IMR-90 (cell line): ENCODE results near the gene ADGRF3. TPM values are rescaled to one million over a fixed set of nuclear protein-coding genes. Genes with fewer than 3 reads are reported as not detected.

Experiments
- ATAC-seq: fragments of 200-7000 bp; cut with Tn5 transposase; 2 replicates; pipeline ENCODE4 v1.9.1; 2020; ENCODE audit warnings: low read depth, mild to moderate bottlenecking, moderate library complexity
- BruUV-seq: library from RNA; stranded (reverse); fragments of 400-500 nt; replicated peaks from 2 replicates; lab custom pipeline; 2021; lab: Mats Ljungman, UMichigan
- CTCF ChIA-PET: fragments of 300-600 bp; formaldehyde crosslinking; extraction: SDS; loops from one replicate; lab custom pipeline; 2021; ENCODE audit warnings: antibody characterized with exemption; lab: Yijun Ruan, JAX
- POLR2A ChIA-PET: fragments of 300-600 bp; sonication (Branson Sonifier 250); formaldehyde crosslinking; loops from one replicate; lab custom pipeline; 2022; ENCODE audit warnings: antibody characterized with exemption; ENCODE audit not compliant: unreplicated experiment; lab: Charles Lee
- DNase-seq: peaks from one replicate; pipeline ENCODE4 v3.0.0; 2013
- H2AFZ ChIP-seq: replicated peaks from 2 replicates; pipeline ENCODE3; 2013; ENCODE audit warnings: low read length, mild to moderate bottlenecking; ENCODE audit not compliant: poor library complexity
- H2AK5ac ChIP-seq: 2 replicates; pipeline ENCODE4 v1.6.1; 2013; ENCODE audit warnings: low read depth, low read length, inconsistent platforms
- H2AK9ac ChIP-seq: replicated peaks from 2 replicates; pipeline ENCODE3; 2013; ENCODE audit warnings: mild to moderate bottlenecking, low read depth, low read length, moderate library complexity; ENCODE audit not compliant: poor library complexity
- H2BK120ac ChIP-seq: 2 replicates; pipeline ENCODE4 v1.6.1; 2013; ENCODE audit warnings: low read depth, low read length, inconsistent platforms
- H2BK15ac ChIP-seq: 3 replicates; pipeline ENCODE4 v1.6.1; 2013; ENCODE audit warnings: low read depth, low read length, inconsistent platforms
- H2BK20ac ChIP-seq: 2 replicates; pipeline ENCODE4 v1.6.1; 2013; ENCODE audit warnings: low read depth, mild to moderate bottlenecking, inconsistent platforms, low read length, moderate library complexity
- H2BK5ac ChIP-seq: 2 replicates; pipeline ENCODE4 v1.6.1; 2013; ENCODE audit warnings: mild to moderate bottlenecking, low read depth, low read length, inconsistent platforms; ENCODE audit not compliant: poor library complexity, severe bottlenecking
- H3K14ac ChIP-seq: replicated peaks from 2 replicates; pipeline ENCODE4 v1.6.1; 2013; ENCODE audit warnings: low read depth, low read length, inconsistent platforms
- H3K18ac ChIP-seq: 2 replicates; pipeline ENCODE4 v1.6.1; 2013; ENCODE audit warnings: low read depth, low read length, control low read depth
- H3K23ac ChIP-seq: 2 replicates; pipeline ENCODE4 v1.6.1; 2013; ENCODE audit warnings: low read depth, low read length, inconsistent platforms
- H3K27ac ChIP-seq: 2 replicates; pipeline ENCODE4 v1.5.1; 2013; ENCODE audit warnings: mild to moderate bottlenecking, control low read depth, low read length; ENCODE audit not compliant: insufficient read depth
- H3K27me3 ChIP-seq: 2 replicates; pipeline ENCODE4 v1.6.1; 2013; ENCODE audit warnings: low read length; ENCODE audit not compliant: control insufficient read depth, insufficient read depth
- H3K36me3 ChIP-seq: 2 replicates; pipeline ENCODE4 v1.6.1; 2013; ENCODE audit warnings: low read length, mixed read lengths; ENCODE audit not compliant: control insufficient read depth, insufficient read depth
- H3K4ac ChIP-seq: 2 replicates; pipeline ENCODE4 v1.6.1; 2013; ENCODE audit warnings: low read depth, low read length, inconsistent platforms
- H3K4me1 ChIP-seq: 2 replicates; pipeline ENCODE4 v1.6.1; 2013; ENCODE audit warnings: low read length, mixed read lengths; ENCODE audit not compliant: control insufficient read depth, insufficient read depth
- H3K4me2 ChIP-seq: 2 replicates; pipeline ENCODE4 v1.6.1; 2013; ENCODE audit warnings: low read depth, mild to moderate bottlenecking, control low read depth, low read length, moderate library complexity
- H3K4me3 ChIP-seq: 2 replicates; pipeline ENCODE4 v1.5.1; 2013; ENCODE audit warnings: low read depth, mild to moderate bottlenecking, control low read depth, low read length, moderate library complexity; ENCODE audit not compliant: insufficient read depth
- H3K56ac ChIP-seq: 2 replicates; pipeline ENCODE4 v1.6.1; 2013; ENCODE audit warnings: low read length, inconsistent platforms; ENCODE audit not compliant: insufficient read depth; ENCODE audit errors: extremely low read depth
- H3K79me1 ChIP-seq, 2 experiments: 2 replicates each; pipeline ENCODE4 v1.6.1; 2013; ENCODE audit warnings: low read length in 2 of 2, inconsistent platforms in 1 of 2, low read depth in 1 of 2
- H3K9ac ChIP-seq: 2 replicates; pipeline ENCODE4 v1.6.1; 2013; ENCODE audit warnings: low read depth, low read length, control low read depth
- H3K9me1 ChIP-seq: 2 replicates; pipeline ENCODE4 v1.6.1; 2013; ENCODE audit warnings: low read length, inconsistent platforms; ENCODE audit not compliant: insufficient read depth
- H3K9me3 ChIP-seq: 2 replicates; pipeline ENCODE4 v1.6.1; 2013; ENCODE audit warnings: low read length; ENCODE audit not compliant: control insufficient read depth, insufficient read depth
- H4K20me1 ChIP-seq: 2 replicates; pipeline ENCODE4 v1.6.1; 2013; ENCODE audit warnings: low read length, inconsistent platforms; ENCODE audit not compliant: insufficient read depth
- H4K5ac ChIP-seq: 2 replicates; pipeline ENCODE4 v1.6.1; 2013; ENCODE audit warnings: mild to moderate bottlenecking, low read depth, low read length, control low read depth
- H4K8ac ChIP-seq, 2 experiments: 2 replicates each; pipeline ENCODE4 v1.6.1; 2013; ENCODE audit warnings: low read depth in 2 of 2, low read length in 2 of 2, control low read depth in 1 of 2, inconsistent platforms in 1 of 2
- H4K91ac ChIP-seq: 2 replicates; pipeline ENCODE4 v1.6.1; 2013; ENCODE audit warnings: low read depth, low read length, inconsistent platforms; ENCODE audit not compliant: insufficient read depth
- BHLHE40 ChIP-seq: fragments of 150-350 bp; IDR thresholded peaks from 2 replicates; pipeline ENCODE4 v1.6.1; 2016; ENCODE audit warnings: mild to moderate bottlenecking, low read depth, low read length
- CEBPB ChIP-seq: IDR thresholded peaks from 2 replicates; pipeline ENCODE4 v1.6.1; 2012; ENCODE audit warnings: low read depth, low read length, improper control_type of control experiment
- CHD1 ChIP-seq: IDR thresholded peaks from 2 replicates; pipeline ENCODE4 v1.6.1; 2012; ENCODE audit warnings: low read depth, low read length, improper control_type of control experiment
- FOS ChIP-seq: fragments of 150-350 bp; IDR thresholded peaks from 2 replicates; pipeline ENCODE4 v1.6.1; 2016; ENCODE audit warnings: low read depth, low read length
- MAFK ChIP-seq: IDR thresholded peaks from 2 replicates; pipeline ENCODE4 v1.6.1; 2012; ENCODE audit warnings: low read depth, low read length, improper control_type of control experiment
- MAZ ChIP-seq: IDR thresholded peaks from 2 replicates; pipeline ENCODE4 v1.6.1; 2012; ENCODE audit warnings: low read depth, mild to moderate bottlenecking, low read length, improper control_type of control experiment, moderate library complexity, borderline replicate concordance
- MXI1 ChIP-seq: IDR thresholded peaks from 2 replicates; pipeline ENCODE4 v1.6.1; 2012; ENCODE audit warnings: low read depth, mild to moderate bottlenecking, low read length, moderate library complexity, borderline replicate concordance
- NFE2L2 ChIP-seq: fragments of 150-350 bp; IDR thresholded peaks from 2 replicates; pipeline ENCODE4 v1.6.1; 2016; ENCODE audit warnings: low read depth, mild to moderate bottlenecking, low read length
- POLR2A ChIP-seq: IDR thresholded peaks from 2 replicates; pipeline ENCODE4 v1.6.1; 2012; ENCODE audit warnings: mild to moderate bottlenecking, low read depth, low read length
- RAD21 ChIP-seq: IDR thresholded peaks from 2 replicates; pipeline ENCODE4 v1.6.1; 2012; ENCODE audit warnings: low read length, improper control_type of control experiment
- RCOR1 ChIP-seq: IDR thresholded peaks from 2 replicates; pipeline ENCODE4 v1.6.1; 2012; ENCODE audit warnings: mild to moderate bottlenecking, low read length, improper control_type of control experiment; ENCODE audit not compliant: insufficient replicate concordance
- RFX5 ChIP-seq: IDR thresholded peaks from 2 replicates; pipeline ENCODE4 v1.8.0; 2012; ENCODE audit warnings: low read depth, mild to moderate bottlenecking, low read length, moderate library complexity
- SMC3 ChIP-seq: fragments of 150-350 bp; IDR thresholded peaks from 2 replicates; pipeline ENCODE4 v1.6.1; 2016; ENCODE audit warnings: low read depth, mild to moderate bottlenecking, antibody characterized with exemption, low read length, moderate library complexity
- WGBS, 2 experiments: methylation state at CpG; one replicate each; pipeline versions ENCODE4 v1.1.5 to v1.1.7; 2013; ENCODE audit warnings: missing lambda C conversion rate in 2 of 2; ENCODE audit not compliant: insufficient read length in 1 of 2; ENCODE audit errors: extremely low coverage in 2 of 2; 5-methylcytosine and 5-hydroxymethylcytosine counted together
- dilution Hi-C: fragments of 300-500 bp; cut with HindIII; formaldehyde crosslinking; loops from one replicate; pipeline ENCODE4 v1.14.3; 2018; ENCODE audit warnings: low sequenced_read_pairs; ENCODE audit not compliant: unreplicated experiment
- in situ Hi-C: fragments of 300-500 bp; cut with MboI; formaldehyde crosslinking; loops from 3 replicates; pipeline ENCODE4 v1.14.3; 2019; ENCODE audit warnings: low sequenced_read_pairs, inconsistent platforms, mixed read lengths
- intact Hi-C: fragments of 100-400 bp; cut with micrococcal nuclease; formaldehyde crosslinking; loops from 2 replicates; pipeline ENCODE4 v1.10.0; 2022
- polyA plus RNA-seq, 3 experiments: library from polyadenylated mRNA; depleted of rRNA; stranded (reverse); fragments of >200 nt; gene quantifications; 2 replicates each; pipeline ENCODE4 v1.2.3, GENCODE V29; 2012; ENCODE audit warnings: low replicate concordance in 1 of 3
- total RNA-seq: library from RNA; depleted of rRNA; stranded (reverse); fragments of >200 nt; gene quantifications from 2 replicates; pipeline ENCODE4 v1.2.3, GENCODE V29; 2012
- TF ChIP-seq, protein P1 (sequence below): conservative IDR thresholded peaks from 2 replicates; pipeline ENCODE4 v1.5.1; 2012; ENCODE audit warnings: mild to moderate bottlenecking, low read depth, low read length, improper control_type of control experiment
- TF ChIP-seq, protein P2 (sequence below): fragments of 150-350 bp; IDR thresholded peaks from 2 replicates; pipeline ENCODE4 v1.6.1; 2016; ENCODE audit warnings: low read depth, mild to moderate bottlenecking, low read length, moderate library complexity, borderline replicate concordance
- TF ChIP-seq, protein P3 (sequence below): fragments of 150-350 bp; IDR thresholded peaks from 2 replicates; pipeline ENCODE4 v1.6.1; 2017; ENCODE audit warnings: mild to moderate bottlenecking, antibody characterized with exemption, low read length, low read depth

ADGRF3 gene
- total and polyA plus RNA-seq, 2 of the 4 experiments (the other 2 are of a cell fraction), result 0.15 TPM; not detected in 1

DNA sequence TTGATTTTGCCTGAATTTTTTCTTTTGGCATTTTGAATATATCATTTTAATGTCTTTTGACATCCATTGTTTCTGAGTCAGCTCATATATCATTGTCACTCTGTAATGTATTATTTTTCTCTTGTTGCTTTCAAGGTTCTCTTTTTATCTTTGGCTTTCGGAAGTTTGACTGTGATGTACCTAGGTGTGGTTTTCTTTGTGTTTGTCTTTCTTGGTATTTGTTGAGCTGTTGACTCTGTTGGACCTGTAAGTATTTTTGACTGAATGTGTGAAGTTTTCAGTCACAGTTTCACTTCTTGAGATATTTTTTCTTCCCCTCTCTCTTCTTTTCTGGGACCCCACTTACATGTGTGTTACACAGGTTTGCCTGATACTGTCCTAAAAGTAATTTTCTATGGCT, 30.2 kb upstream of the ADGRF3 start:
- H4K91ac ChIP-seq, result no peak overlapping the region
- no peaks in the 10 kb centered on the region for H4K20me1 ChIP-seq
- dilution Hi-C loops (no loop called here), intact Hi-C loops (no loop called here), in situ Hi-C loops (no loop called here)
- H3K4me2 ChIP-seq, result no peak overlapping the region
- no peak overlapping the region for H2BK20ac ChIP-seq
- H2BK5ac ChIP-seq, result no peak overlapping the region
- ATAC-seq (no peak), DNase-seq (no peak)
- WGBS, 2 experiments, result no CpG with 5 or more reads among the region's 1 CpG
- no peak overlapping the region for H3K4ac ChIP-seq
- H3K14ac ChIP-seq, result no peak overlapping the region
- no peak overlapping the region for H2AFZ ChIP-seq
- no peaks in the 10 kb centered on the region for H3K9me1 ChIP-seq
- no peak overlapping the region for H3K9ac ChIP-seq
- H3K79me1 ChIP-seq, result peaks cover 3 to 4% of the 10 kb centered on the region in 2 experiments; a peak in 3 of 4 replicates
- H3K23ac ChIP-seq, result no peak overlapping the region
- H3K36me3 ChIP-seq, result 0 out of 2 replicates have a peak, but pooled peaks cover 2% of the 10 kb centered on the region
- no peak overlapping the region for H2AK5ac ChIP-seq
- H3K4me1 ChIP-seq, result no peaks in the 10 kb centered on the region
- H2BK120ac ChIP-seq, result no peak overlapping the region
- no peak overlapping the region for H2BK15ac ChIP-seq
- no peak overlapping the region for H3K27ac ChIP-seq
- H3K9me3 ChIP-seq, result no peaks in the 10 kb centered on the region
- ChIA-PET POLR2A (no interaction called here), CTCF (no interaction called here)
- no peak overlapping the region for H4K8ac ChIP-seq
- no peak overlapping the region for H3K56ac ChIP-seq
- H3K27me3 ChIP-seq, result no peaks in the 10 kb centered on the region
- H2AK9ac ChIP-seq, result no peak overlapping the region
- TF ChIP-seq MXI1 (no peak), NFE2L2 (no peak), BHLHE40 (no peak), CHD1 (no peak), RFX5 (no peak), RCOR1 (no peak), RAD21 (no peak), SMC3 (no peak), MAZ (no peak), MAFK (no peak), POLR2A (no peak), CEBPB (no peak), FOS (no peak)
- TF ChIP-seq, protein P1, sequence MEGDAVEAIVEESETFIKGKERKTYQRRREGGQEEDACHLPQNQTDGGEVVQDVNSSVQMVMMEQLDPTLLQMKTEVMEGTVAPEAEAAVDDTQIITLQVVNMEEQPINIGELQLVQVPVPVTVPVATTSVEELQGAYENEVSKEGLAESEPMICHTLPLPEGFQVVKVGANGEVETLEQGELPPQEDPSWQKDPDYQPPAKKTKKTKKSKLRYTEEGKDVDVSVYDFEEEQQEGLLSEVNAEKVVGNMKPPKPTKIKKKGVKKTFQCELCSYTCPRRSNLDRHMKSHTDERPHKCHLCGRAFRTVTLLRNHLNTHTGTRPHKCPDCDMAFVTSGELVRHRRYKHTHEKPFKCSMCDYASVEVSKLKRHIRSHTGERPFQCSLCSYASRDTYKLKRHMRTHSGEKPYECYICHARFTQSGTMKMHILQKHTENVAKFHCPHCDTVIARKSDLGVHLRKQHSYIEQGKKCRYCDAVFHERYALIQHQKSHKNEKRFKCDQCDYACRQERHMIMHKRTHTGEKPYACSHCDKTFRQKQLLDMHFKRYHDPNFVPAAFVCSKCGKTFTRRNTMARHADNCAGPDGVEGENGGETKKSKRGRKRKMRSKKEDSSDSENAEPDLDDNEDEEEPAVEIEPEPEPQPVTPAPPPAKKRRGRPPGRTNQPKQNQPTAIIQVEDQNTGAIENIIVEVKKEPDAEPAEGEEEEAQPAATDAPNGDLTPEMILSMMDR, result no peak
- TF ChIP-seq, protein P2, sequence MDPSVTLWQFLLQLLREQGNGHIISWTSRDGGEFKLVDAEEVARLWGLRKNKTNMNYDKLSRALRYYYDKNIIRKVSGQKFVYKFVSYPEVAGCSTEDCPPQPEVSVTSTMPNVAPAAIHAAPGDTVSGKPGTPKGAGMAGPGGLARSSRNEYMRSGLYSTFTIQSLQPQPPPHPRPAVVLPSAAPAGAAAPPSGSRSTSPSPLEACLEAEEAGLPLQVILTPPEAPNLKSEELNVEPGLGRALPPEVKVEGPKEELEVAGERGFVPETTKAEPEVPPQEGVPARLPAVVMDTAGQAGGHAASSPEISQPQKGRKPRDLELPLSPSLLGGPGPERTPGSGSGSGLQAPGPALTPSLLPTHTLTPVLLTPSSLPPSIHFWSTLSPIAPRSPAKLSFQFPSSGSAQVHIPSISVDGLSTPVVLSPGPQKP, result no peak
- TF ChIP-seq, protein P3, sequence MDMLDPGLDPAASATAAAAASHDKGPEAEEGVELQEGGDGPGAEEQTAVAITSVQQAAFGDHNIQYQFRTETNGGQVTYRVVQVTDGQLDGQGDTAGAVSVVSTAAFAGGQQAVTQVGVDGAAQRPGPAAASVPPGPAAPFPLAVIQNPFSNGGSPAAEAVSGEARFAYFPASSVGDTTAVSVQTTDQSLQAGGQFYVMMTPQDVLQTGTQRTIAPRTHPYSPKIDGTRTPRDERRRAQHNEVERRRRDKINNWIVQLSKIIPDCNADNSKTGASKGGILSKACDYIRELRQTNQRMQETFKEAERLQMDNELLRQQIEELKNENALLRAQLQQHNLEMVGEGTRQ, result no peak
- H3K4me3 ChIP-seq, result no peak overlapping the region
- no TSS peak for BruUV-seq
- H4K5ac ChIP-seq, result no peak overlapping the region
- H3K18ac ChIP-seq, result no peak overlapping the region
